Activated CD8-positive, alpha-beta memory T cell treated with anti-CD3 and anti-CD28 coated beads, Interleukin-2, amount 50 U/mL, for 24 hours (primary cell): ENCODE results near the gene CFDP1.
"Not testable (repeated sequence)": the region's sequence is repeated elsewhere in the genome, so short reads cannot be mapped to it uniquely, and the experiment has no call there.

Experiments used
- DNase-seq: peaks from one replicate; pipeline ENCODE4 v3.0.0-alpha.2; 2020; ENCODE audit errors: extremely low read depth

CFDP1 gene

GRCh38 chr16:75293173-75293572 is 140.1 kb downstream of the CFDP1 start:
- DNase-seq, result no peak

- DNase-seq, result no peak
Measured at GRCh38 chr16:75292691-75293090, 140.6 kb downstream of the CFDP1 start.

- DNase-seq, result no peak
Measured at GRCh38 chr16:75289189-75289588, 144.1 kb downstream of the CFDP1 start.

- peak; percentile 26 for DNase-seq
Measured at GRCh38 chr16:75288596-75289120, 144.6 kb downstream of the CFDP1 start.

- DNase-seq, result no peak
Measured at GRCh38 chr16:75288181-75288580, 145.1 kb downstream of the CFDP1 start.

GRCh38 chr16:75287708-75288107 is 145.6 kb downstream of the CFDP1 start:
- no peak for DNase-seq

GRCh38 chr16:75286389-75286788 is 146.9 kb downstream of the CFDP1 start:
- no peak for DNase-seq

GRCh38 chr16:75282466-75283281 is 150.6 kb downstream of the CFDP1 start:
- no peak for DNase-seq

- DNase-seq, result no peak
Measured at GRCh38 chr16:75281826-75282225, 151.5 kb downstream of the CFDP1 start.

GRCh38 chr16:75281009-75281408 is 152.3 kb downstream of the CFDP1 start:
- DNase-seq, result not testable (repeated sequence)

GRCh38 chr16:75280331-75280804 is 152.9 kb downstream of the CFDP1 start:
- DNase-seq, result no peak

GRCh38 chr16:75279305-75279704 is 154.0 kb downstream of the CFDP1 start:
- DNase-seq, result no peak

GRCh38 chr16:75273054-75273925 is 160.0 kb downstream of the CFDP1 start:
- DNase-seq, result no peak

GRCh38 chr16:75272629-75273028 is 160.7 kb downstream of the CFDP1 start:
- not testable (repeated sequence) for DNase-seq

- DNase-seq, result no peak
Measured at GRCh38 chr16:75272097-75272551, 161.2 kb downstream of the CFDP1 start.

GRCh38 chr16:75271441-75272096 is 161.7 kb downstream of the CFDP1 start:
- DNase-seq, result no peak

GRCh38 chr16:75269358-75269757 is 163.9 kb downstream of the CFDP1 start:
- not testable (repeated sequence) for DNase-seq

GRCh38 chr16:75267631-75268264 is 165.6 kb downstream of the CFDP1 start:
- no peak for DNase-seq

GRCh38 chr16:75266738-75267630 is 166.3 kb downstream of the CFDP1 start:
- no peak for DNase-seq
